RWPE2 (cell line): ENCODE results near the gene LMBR1L.

ENCODE experiments used
- ATAC-seq: fragments of 200-7000 bp; cut with Tn5 transposase; 3 replicates; pipeline ENCODE4 v1.9.1; 2021; ENCODE audit warnings: low read depth
- DNase-seq: peaks from one replicate; pipeline ENCODE4 v3.0.0-alpha.2; 2020; ENCODE audit warnings: low spot score
- H3K27ac ChIP-seq: fragments of 450-650 bp; 2 replicates; pipeline ENCODE4 v1.5.1; 2017; ENCODE audit warnings: mild to moderate bottlenecking; ENCODE audit not compliant: poor library complexity, severe bottlenecking
- H3K27me3 ChIP-seq: fragments of 250-450 bp; sonication (Bioruptor Pico); 2 replicates; pipeline ENCODE4 v1.5.1; 2021; ENCODE audit warnings: mild to moderate bottlenecking, moderate library complexity; ENCODE audit not compliant: insufficient read depth, poor library complexity, severe bottlenecking
- H3K36me3 ChIP-seq: fragments of 250-450 bp; sonication (Bioruptor Pico); 2 replicates; pipeline ENCODE4 v1.5.1; 2020; ENCODE audit warnings: low read depth, mild to moderate bottlenecking, moderate library complexity
- H3K4me1 ChIP-seq: fragments of 250-450 bp; sonication (Bioruptor Pico); 2 replicates; pipeline ENCODE4 v1.5.1; 2021; ENCODE audit warnings: mild to moderate bottlenecking, moderate library complexity; ENCODE audit not compliant: insufficient read depth, poor library complexity, severe bottlenecking
- H3K4me3 ChIP-seq: fragments of 250-450 bp; sonication (Bioruptor Pico); 2 replicates; pipeline ENCODE4 v1.5.1; 2021; ENCODE audit warnings: mild to moderate bottlenecking, moderate library complexity; ENCODE audit not compliant: severe bottlenecking
- H3K9me3 ChIP-seq: fragments of 250-450 bp; sonication (Bioruptor Pico); 2 replicates; pipeline ENCODE4 v1.5.1; 2021; ENCODE audit warnings: mild to moderate bottlenecking, moderate library complexity; ENCODE audit not compliant: severe bottlenecking
- CTCF ChIP-seq: fragments of 450-650 bp; IDR thresholded peaks from one replicate; pipeline ENCODE4 v1.5.1; 2017; ENCODE audit warnings: mild to moderate bottlenecking, moderate library complexity; ENCODE audit not compliant: poor library complexity, severe bottlenecking

LMBR1L gene

GRCh38 chr12:49100380-49100779 is 10.3 kb downstream of the LMBR1L start:
- no peak for TF ChIP-seq CTCF
- H3K4me1 ChIP-seq, result no peaks in the 10 kb centered on the region
- ATAC-seq, result no peak

GRCh38 chr12:49098703-49099102 is 11.9 kb downstream of the LMBR1L start:
- Histone ChIP-seq H3K27ac (no peak overlapping the region), H3K36me3 (peaks cover 7% of the 10 kb centered on the region), H3K27me3 (peaks cover 14% of the 10 kb centered on the region), H3K4me1 (no peaks in the 10 kb centered on the region), H3K9me3 (no peaks in the 10 kb centered on the region), H3K4me3 (no peak overlapping the region)
- ATAC-seq (no peak), DNase-seq (no peak)
- no peak for TF ChIP-seq CTCF

More at GRCh38 chr12:49100380-49100779, 10.3 kb downstream of the LMBR1L start:
- Histone ChIP-seq H3K4me3 (no peak overlapping the region), H3K27me3 (no peaks in the 10 kb centered on the region), H3K27ac (no peak overlapping the region), H3K36me3 (peaks cover 14% of the 10 kb centered on the region), H3K9me3 (no peaks in the 10 kb centered on the region)
- DNase-seq, result no peak

GRCh38 chr12:49098035-49098451 is 12.6 kb downstream of the LMBR1L start:
- H3K27me3 ChIP-seq, result peaks cover 20% of the 10 kb centered on the region
- H3K9me3 ChIP-seq, result no peaks in the 10 kb centered on the region
- peak; percentile 55 for TF ChIP-seq CTCF
- no peak for DNase-seq
- no peak overlapping the region for H3K27ac ChIP-seq
- no peaks in the 10 kb centered on the region for H3K4me1 ChIP-seq
- H3K36me3 ChIP-seq, result peaks cover 5% of the 10 kb centered on the region; the same call in 1 of the 2 replicates
- no peak overlapping the region for H3K4me3 ChIP-seq
- no peak for ATAC-seq

- peaks cover 27% of the 10 kb centered on the region for H3K27me3 ChIP-seq
Observed at GRCh38 chr12:49097381-49097780, 13.3 kb downstream of the LMBR1L start.

More at GRCh38 chr12:49097381-49097780, 13.3 kb downstream of the LMBR1L start:
- TF ChIP-seq CTCF, result no peak
- Histone ChIP-seq H3K4me3 (no peak overlapping the region), H3K36me3 (peaks cover 5% of the 10 kb centered on the region; the same call in 1 of the 2 replicates), H3K27ac (no peak overlapping the region), H3K9me3 (no peaks in the 10 kb centered on the region), H3K4me1 (no peaks in the 10 kb centered on the region)
- DNase-seq, result no peak
- ATAC-seq, result no peak
